Measurements from ENCODE around the gene MMD.

GRCh38 chr17:55354010-55354409 lies 67.6 kb downstream of the MMD start:
- no peak for TF ChIP-seq NFYB (CRISPR knock-in tag; conservative IDR thresholded peaks at IDR 0.05; ENCODE audit: low read depth)
- no peak for TF ChIP-seq CTCF (IDR thresholded peaks at IDR 0.05)
- no peak for TF ChIP-seq TCF7 (CRISPR knock-in tag; IDR thresholded peaks at IDR 0.05; ENCODE audit: low read depth)
- no peak for TF ChIP-seq MAX (CRISPR knock-in tag; IDR thresholded peaks at IDR 0.05)
